Activated T-helper 17 cell treated with anti-CD3 and anti-CD28 coated beads, Interleukin-2, amount 50 U/mL, for 72 hours (primary cell): ENCODE measurements around the gene ADAMTS8. TPM values are rescaled to one million over a fixed set of nuclear protein-coding genes. Genes with fewer than 3 reads are reported as not detected.

Experiments
- ATAC-seq: fragments of 150-1000 bp; cut with Tn5 transposase; replicated peaks from 2 replicates; pipeline ENCODE4 v1.10.0; 2021; ENCODE audit warnings: mild to moderate bottlenecking, moderate library complexity
- H3K27ac Mint-ChIP-seq: one replicate; pipeline ENCODE4 v1.8.0; 2022; ENCODE audit warnings: mixed read lengths
- H3K27me3 Mint-ChIP-seq: one replicate; pipeline ENCODE4 v1.8.0; 2022; ENCODE audit warnings: mixed read lengths
- H3K36me3 Mint-ChIP-seq: one replicate; pipeline ENCODE4 v1.8.0; 2022; ENCODE audit warnings: low read depth, mild to moderate bottlenecking, mixed read lengths
- H3K4me1 Mint-ChIP-seq: one replicate; pipeline ENCODE4 v1.8.0; 2022; ENCODE audit warnings: mixed read lengths
- H3K4me3 Mint-ChIP-seq: one replicate; pipeline ENCODE4 v1.8.0; 2022; ENCODE audit warnings: mild to moderate bottlenecking, mixed read lengths
- H3K9me3 Mint-ChIP-seq: one replicate; pipeline ENCODE4 v1.8.0; 2022; ENCODE audit warnings: mixed read lengths
- total RNA-seq, 2 donors: library from RNA; stranded (reverse); gene quantifications; one replicate each; pipeline ENCODE4 v1.2.3, GENCODE V29; 2022

ADAMTS8 gene
- total RNA-seq, 2 donors from 2014 or later: not detected

DNA sequence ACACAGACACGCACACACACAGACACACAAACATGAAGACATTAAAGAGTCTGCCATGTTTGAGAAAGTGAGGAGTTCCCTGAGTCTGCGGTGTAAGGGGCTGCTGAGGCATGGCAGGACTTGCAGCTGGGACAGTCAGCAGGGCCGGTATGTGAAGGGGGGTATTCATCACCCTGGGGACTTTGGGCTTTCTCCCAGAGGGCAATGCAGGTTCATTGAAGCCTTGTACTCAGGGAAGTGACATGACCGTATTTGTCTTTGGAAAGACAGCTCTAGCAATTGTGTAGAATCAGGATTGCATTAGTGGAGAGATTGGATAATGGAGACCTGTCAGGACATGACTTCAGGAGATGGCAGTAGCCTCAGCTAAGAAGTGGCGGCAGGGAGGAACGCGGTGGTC, 9.4 kb upstream of the ADAMTS8 start:
- ATAC-seq: no peak
- Mint-ChIP-seq H3K4me1 (peaks cover 10% of the 10 kb centered on the region), H3K4me3 (no peak overlapping the region), H3K9me3 (no peaks in the 10 kb centered on the region), H3K36me3 (no peaks in the 10 kb centered on the region), H3K27me3 (peaks cover 9% of the 10 kb centered on the region), H3K27ac (peak overlapping the region; percentile 21)

DNA sequence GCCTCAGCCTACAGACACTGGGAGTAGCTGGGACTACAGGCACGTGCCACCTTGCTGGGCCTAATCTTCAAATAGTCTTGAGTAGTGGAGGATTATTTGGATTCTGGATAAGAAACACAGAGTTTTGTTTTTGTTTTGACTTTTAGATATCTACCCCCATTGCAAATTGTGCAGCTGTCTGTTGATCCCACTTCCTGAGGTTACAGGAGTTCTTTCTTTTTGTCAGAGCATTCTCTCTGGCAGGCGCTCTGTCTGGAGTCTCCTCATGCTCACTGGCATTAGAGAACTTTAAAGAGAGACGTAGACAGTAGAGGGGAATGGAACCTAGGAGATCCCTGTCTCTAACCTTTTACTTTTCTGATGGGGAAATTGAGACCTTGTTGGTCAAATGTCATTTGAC, 7.8 kb upstream of the ADAMTS8 start:
- Mint-ChIP-seq H3K27me3 (peaks cover 7% of the 10 kb centered on the region), H3K27ac (no peak overlapping the region), H3K4me1 (peaks cover 10% of the 10 kb centered on the region), H3K9me3 (no peaks in the 10 kb centered on the region), H3K36me3 (no peaks in the 10 kb centered on the region), H3K4me3 (no peak overlapping the region)
- ATAC-seq: no peak

DNA sequence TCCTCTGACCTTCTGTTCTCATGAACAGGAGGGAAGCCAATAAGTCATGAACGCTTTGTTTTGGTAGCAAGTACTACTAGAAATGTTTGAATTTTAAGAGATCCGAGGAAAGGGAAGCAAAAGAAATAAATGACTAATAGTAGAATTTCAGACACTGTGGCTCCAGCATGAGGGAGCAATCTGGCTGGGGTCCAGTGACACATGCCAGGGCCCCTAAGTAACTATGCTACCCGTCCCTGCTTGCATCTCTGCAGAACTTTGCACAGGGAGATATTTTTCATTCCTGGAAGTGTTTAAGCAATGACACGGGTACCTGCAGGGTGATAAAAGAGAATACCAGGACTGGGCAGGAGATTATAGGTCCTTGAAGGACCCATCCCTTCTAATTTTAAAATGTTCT, 7.3 kb upstream of the ADAMTS8 start:
- Mint-ChIP-seq H3K36me3 (no peaks in the 10 kb centered on the region), H3K27me3 (peaks cover 8% of the 10 kb centered on the region), H3K4me3 (no peak overlapping the region), H3K27ac (no peak overlapping the region), H3K9me3 (no peaks in the 10 kb centered on the region), H3K4me1 (peaks cover 10% of the 10 kb centered on the region)
- ATAC-seq: no peak

DNA sequence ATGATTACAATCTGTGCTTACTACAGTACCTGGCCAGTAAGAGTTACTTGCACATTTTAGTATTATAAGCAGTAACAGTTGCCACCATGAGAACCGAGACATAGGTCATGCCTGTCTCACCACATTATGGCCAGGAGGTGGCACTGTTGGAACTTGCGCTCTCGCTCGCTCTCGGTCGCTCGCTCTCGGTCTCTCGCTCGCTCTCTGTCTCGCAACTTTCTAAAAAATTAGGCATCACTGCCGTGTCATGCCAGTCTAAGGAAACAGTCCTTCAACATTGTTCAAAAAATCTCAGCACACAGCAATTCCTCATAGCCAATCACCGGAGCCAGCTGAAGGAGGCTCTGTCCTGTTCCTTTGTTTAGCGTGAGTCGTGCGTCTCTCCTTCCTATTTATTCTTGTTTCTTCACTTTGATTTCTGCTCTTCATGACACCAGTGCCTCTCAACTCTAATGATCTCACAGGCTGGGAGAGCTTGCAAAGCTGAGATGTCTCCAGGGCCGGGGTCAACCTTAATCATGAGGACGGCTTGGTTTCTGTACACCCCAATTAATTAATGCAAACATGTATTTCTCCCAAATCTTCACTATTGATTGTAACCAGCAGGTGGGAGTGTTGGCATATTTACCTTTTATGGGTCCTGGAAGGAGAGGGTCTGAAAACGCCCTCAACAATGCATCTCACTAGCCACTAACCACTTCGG, 6.3 kb upstream of the ADAMTS8 start:
- Mint-ChIP-seq H3K27me3 (peaks cover 17% of the 10 kb centered on the region), H3K4me3 (no peak overlapping the region), H3K27ac (no peak overlapping the region), H3K36me3 (no peaks in the 10 kb centered on the region), H3K9me3 (no peaks in the 10 kb centered on the region), H3K4me1 (peaks cover 10% of the 10 kb centered on the region)
- peak; percentile 85 for ATAC-seq

DNA sequence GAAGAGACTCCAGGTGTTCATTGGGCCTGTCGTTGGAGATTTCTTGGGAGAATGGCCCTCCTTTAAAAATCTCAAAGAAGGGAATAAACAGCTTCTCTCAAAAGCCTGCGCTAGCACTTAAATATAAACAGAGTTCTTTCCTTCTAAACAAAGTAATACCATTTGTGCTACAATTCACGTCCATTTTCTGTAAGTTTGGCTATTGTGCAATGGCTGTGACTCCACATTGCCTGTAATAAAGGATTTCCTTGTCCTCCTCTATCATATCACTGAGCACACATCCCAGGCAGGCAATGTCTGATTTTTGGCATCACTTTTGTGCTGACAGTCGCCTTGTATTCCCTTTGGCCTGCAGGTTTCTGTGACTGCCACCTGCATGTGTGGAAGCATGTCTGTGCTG, 4.9 kb upstream of the ADAMTS8 start:
- H3K36me3 Mint-ChIP-seq: peaks cover 9% of the 10 kb centered on the region
- no peak overlapping the region for H3K27ac Mint-ChIP-seq
- H3K4me1 Mint-ChIP-seq: no peaks in the 10 kb centered on the region
- peaks cover 26% of the 10 kb centered on the region for H3K27me3 Mint-ChIP-seq
- no peaks in the 10 kb centered on the region for H3K9me3 Mint-ChIP-seq
- no peak overlapping the region for H3K4me3 Mint-ChIP-seq
- ATAC-seq: no peak

DNA sequence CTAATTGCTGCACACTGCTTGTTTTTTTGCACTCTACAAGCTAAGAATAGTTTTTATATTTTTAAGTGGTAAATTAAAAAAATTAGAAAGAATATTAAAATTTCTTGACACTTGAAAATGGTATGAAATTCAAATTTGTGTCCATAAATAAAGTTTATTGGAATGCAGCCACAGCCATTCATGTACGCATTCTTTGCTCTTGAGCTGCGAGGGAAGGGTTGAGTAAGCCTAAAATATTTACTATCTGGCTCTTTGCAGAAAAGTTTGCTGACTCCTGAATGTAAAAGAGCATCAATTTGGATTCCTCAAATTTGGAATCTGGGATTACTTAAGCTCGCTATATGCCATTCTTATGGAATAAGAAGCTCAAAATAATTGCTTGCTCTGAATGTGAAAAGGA, 3.4 kb upstream of the ADAMTS8 start:
- H3K4me1 Mint-ChIP-seq: peaks cover 3% of the 10 kb centered on the region
- peaks cover 9% of the 10 kb centered on the region for H3K36me3 Mint-ChIP-seq
- H3K27me3 Mint-ChIP-seq: peaks cover 30% of the 10 kb centered on the region
- no peak overlapping the region for H3K4me3 Mint-ChIP-seq
- no peak overlapping the region for H3K27ac Mint-ChIP-seq
- H3K9me3 Mint-ChIP-seq: no peaks in the 10 kb centered on the region
- ATAC-seq: no peak

DNA sequence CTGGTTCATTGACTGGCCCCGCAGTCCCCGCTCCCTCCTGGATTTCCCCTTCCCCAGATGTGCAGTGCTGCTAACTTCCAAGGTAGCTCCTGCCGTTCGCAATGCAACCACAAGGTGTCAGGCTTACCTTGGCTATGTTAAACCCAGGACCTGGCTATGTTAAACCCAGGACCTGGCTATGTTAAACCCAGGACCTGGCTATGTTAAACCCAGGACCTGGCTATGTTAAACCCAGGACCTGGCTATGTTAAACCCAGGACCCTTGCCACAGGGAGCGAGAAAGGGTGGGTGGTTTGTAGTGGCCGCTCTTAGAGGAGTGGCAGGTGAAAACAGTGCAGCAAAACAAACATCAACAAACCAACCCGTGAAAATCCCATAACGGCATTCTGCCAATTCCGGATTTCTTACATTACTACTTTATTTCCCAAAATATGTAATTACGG, 2.9 kb upstream of the ADAMTS8 start:
- peak; percentile 67 for ATAC-seq
- peaks cover 3% of the 10 kb centered on the region for H3K4me1 Mint-ChIP-seq
- no peaks in the 10 kb centered on the region for H3K9me3 Mint-ChIP-seq
- H3K27me3 Mint-ChIP-seq: peaks cover 35% of the 10 kb centered on the region
- peaks cover 9% of the 10 kb centered on the region for H3K36me3 Mint-ChIP-seq
- no peak overlapping the region for H3K4me3 Mint-ChIP-seq
- H3K27ac Mint-ChIP-seq: no peak overlapping the region

DNA sequence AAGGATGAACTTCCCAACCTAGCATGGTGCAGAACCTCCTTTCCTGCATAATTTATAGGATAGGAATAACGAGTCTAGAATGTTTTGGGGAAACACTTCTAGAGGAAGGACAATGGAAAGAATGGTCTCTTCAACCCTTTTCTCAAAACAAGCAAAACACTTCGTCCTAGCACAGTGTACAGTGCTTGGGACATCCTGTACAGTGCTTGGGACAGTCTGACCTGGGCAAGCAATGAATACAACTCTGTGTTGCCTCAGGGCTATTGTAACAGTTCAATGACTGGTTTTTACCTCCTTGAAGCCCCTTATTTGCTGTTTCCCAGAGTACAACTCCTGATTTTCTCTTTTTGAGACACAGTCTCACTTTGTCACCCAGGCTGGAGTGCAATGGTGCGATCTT, 1.6 kb upstream of the ADAMTS8 start:
- Mint-ChIP-seq H3K9me3 (no peaks in the 10 kb centered on the region), H3K36me3 (peaks cover 9% of the 10 kb centered on the region), H3K27me3 (peaks cover 40% of the 10 kb centered on the region), H3K4me3 (no peak overlapping the region), H3K4me1 (peaks cover 3% of the 10 kb centered on the region), H3K27ac (no peak overlapping the region)
- no peak for ATAC-seq

DNA sequence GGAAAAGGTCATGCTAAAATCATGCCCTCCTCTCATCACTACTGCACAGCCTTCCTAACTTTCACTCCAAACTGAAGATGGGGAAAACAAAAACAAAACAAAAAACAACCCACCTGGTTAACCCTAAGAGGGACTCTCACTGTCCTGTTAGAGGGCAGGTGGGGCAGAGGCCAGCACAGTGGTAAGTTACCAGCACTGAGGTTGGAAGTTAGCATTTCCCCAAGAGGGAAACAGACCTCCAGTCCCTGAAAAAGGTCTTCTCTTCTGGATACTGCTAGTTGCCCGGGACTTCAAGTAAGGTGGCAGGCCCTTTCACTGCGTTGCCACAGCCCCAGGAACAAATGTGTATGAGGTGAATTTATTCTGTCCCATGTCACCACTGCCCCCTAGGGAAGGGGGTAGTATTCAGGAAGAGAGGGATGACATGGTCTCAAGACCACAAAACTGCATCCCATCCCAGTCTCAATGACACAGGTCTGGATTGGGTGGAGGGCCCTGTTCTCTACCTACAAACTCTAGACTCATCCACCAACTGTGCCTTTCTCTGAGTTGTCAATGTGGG, 792 bp upstream of the ADAMTS8 start:
- H3K27me3 Mint-ChIP-seq: peaks cover 46% of the 10 kb centered on the region
- H3K4me3 Mint-ChIP-seq: peak overlapping the region; percentile 56
- ATAC-seq: no peak
- peaks cover 3% of the 10 kb centered on the region for H3K4me1 Mint-ChIP-seq
- no peak overlapping the region for H3K27ac Mint-ChIP-seq
- peaks cover 9% of the 10 kb centered on the region for H3K36me3 Mint-ChIP-seq
- H3K9me3 Mint-ChIP-seq: no peaks in the 10 kb centered on the region

DNA sequence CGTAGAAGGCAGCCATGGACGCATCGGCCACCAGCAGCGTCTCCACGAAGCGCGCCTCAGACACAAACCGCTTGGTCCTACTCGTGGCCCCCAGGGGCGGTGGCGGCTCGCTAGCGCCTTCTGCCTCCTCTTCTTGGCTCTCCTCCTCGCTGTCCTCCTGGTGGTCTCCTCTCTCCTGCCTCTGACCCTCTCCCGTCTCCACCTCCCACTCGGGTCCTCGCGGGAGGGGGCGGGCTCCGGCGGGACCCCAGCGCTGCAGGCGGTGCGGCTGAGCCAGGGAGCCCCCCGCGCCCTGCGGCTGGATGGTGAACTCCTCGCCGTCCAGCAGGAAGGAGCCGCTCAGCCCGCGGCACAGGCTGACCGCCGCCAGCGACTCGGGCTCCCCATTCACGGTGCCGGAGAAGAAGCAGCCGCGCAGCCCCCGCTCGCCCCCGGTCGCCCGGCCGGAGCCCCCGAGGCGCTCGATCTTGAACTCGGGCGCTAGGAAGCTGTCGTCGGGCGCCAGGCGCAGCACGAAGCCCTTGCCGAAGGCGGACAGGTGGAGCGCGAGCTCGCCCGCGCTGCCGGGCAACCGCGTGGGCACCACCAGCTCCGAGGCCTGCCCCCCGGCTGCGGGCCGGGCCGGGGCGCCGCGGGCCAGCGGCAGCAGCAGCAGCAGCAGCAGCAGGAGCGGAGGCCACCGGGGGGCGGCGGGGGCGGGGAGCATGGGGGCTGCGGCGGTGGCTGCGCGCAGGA, 661 bp downstream of the ADAMTS8 start:
- Mint-ChIP-seq H3K4me3 (peak overlapping the region; percentile 46), H3K36me3 (peaks cover 9% of the 10 kb centered on the region), H3K9me3 (no peaks in the 10 kb centered on the region), H3K27me3 (peaks cover 48% of the 10 kb centered on the region), H3K27ac (no peak overlapping the region), H3K4me1 (peaks cover 3% of the 10 kb centered on the region)
- ATAC-seq: no peak

DNA sequence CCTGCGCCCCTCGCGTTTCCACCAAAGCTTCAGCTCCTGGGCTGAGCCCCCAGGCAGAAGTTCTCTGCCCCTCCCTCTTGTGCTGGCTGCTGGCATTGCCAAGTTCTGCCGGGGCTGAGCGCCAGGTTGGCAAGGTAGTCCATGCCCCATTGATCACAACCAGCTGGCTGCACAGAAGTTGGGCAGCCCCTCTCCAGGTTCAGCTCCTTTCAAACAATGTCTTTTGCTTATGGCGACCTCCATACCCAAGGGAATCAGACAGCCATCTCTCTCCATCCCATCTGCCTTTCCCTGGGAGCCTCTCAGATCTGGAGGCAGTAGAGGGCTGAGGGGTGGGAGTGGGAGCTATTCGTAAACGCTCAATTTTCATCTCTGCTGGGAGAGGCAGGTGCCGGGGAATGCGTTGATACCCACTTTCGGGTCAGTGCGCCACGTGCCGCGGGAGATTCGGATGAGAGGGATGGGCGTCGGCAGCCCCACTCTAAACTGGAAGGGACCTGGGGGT, 1.5 kb downstream of the ADAMTS8 start:
- H3K27me3 Mint-ChIP-seq: peaks cover 48% of the 10 kb centered on the region
- no peak overlapping the region for H3K27ac Mint-ChIP-seq
- H3K4me3 Mint-ChIP-seq: peak overlapping the region; percentile 46
- no peaks in the 10 kb centered on the region for H3K9me3 Mint-ChIP-seq
- H3K36me3 Mint-ChIP-seq: peaks cover 9% of the 10 kb centered on the region
- H3K4me1 Mint-ChIP-seq: peaks cover 3% of the 10 kb centered on the region
- no peak for ATAC-seq

DNA sequence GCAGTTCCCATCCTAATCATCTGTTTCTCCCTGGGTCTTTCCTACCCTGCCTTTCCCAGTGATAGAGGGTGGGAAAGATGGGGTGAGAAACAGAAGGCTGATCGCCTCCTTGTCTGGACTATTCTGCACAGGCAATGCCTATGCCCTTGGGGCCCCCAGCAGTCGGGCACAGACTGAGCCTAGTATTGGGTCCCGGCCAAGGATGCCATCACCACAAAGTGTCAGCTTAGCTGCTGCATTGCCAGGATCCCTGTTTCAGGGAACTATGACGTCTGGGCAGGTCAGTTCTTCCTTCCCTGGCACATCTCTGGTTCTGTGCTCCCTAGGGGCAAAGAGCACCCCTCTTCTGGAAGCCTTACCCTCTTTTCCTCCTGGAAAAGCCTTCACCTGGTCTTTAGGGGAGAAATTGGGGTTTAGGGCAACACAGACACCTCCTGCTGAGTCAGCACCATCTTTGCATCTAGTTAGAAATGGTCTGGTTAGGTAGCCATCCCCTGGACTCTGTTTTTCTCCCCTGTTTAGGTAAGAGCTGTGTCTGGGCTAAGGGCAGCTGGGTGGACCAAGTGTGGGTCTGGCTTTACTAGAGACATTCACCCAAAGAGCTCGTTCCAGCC, 2.1 kb downstream of the ADAMTS8 start:
- peaks cover 9% of the 10 kb centered on the region for H3K36me3 Mint-ChIP-seq
- no peak overlapping the region for H3K4me3 Mint-ChIP-seq
- peaks cover 3% of the 10 kb centered on the region for H3K4me1 Mint-ChIP-seq
- H3K27me3 Mint-ChIP-seq: peaks cover 47% of the 10 kb centered on the region
- H3K27ac Mint-ChIP-seq: no peak overlapping the region
- no peak for ATAC-seq
- no peaks in the 10 kb centered on the region for H3K9me3 Mint-ChIP-seq

DNA sequence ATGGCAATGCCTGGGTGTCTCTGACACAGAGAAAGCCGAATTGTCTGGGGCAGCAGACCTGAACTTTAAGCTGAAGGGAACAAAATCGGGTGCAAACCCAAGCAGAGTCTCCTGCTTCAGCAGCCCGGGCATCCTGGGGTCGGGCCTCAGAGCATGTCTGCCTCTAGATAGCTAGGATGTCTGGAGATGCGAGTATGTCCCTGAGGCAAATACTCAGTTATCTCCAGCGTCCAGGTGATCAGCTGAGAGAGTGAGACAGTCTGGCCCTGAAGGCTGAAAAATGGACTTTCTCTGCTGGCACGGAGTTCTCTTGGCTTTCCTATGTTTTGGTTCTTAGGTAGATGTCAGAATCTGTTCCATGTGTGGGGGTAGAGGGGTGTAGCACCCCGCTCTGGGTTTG, 3.3 kb downstream of the ADAMTS8 start:
- no peaks in the 10 kb centered on the region for H3K9me3 Mint-ChIP-seq
- no peak overlapping the region for H3K4me3 Mint-ChIP-seq
- peaks cover 44% of the 10 kb centered on the region for H3K27me3 Mint-ChIP-seq
- ATAC-seq: no peak
- peaks cover 3% of the 10 kb centered on the region for H3K4me1 Mint-ChIP-seq
- no peak overlapping the region for H3K27ac Mint-ChIP-seq
- H3K36me3 Mint-ChIP-seq: peaks cover 9% of the 10 kb centered on the region

DNA sequence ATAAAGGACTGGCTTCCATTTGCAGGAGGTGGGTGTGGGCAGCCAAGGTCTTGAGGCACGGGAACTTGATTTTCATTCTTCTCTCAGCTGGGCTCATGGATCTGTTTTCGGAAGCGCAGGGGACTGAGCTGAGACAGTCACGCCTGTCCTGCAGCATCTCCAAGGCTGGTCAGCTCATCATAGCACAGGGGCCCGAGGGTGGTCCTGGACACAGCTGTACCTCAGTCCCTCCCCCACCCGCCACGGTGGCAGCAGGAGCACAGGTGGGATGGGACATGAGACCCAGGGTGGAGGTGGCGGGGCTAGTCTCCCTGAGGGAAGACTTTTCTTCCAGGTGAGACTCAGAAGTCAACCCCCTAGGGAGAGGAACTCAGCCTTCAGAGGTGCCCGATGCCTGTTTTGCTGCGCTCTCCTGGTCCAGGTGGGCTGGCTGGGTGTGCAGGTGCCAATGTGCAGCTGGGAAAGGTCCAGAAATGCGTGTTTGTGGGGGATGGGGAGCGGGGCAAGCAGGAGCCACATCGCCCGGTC, 3.7 kb downstream of the ADAMTS8 start:
- no peak for ATAC-seq
- Mint-ChIP-seq H3K9me3 (no peaks in the 10 kb centered on the region), H3K4me1 (peaks cover 3% of the 10 kb centered on the region), H3K4me3 (no peak overlapping the region), H3K27ac (no peak overlapping the region), H3K27me3 (peaks cover 40% of the 10 kb centered on the region), H3K36me3 (peaks cover 9% of the 10 kb centered on the region)
